Fibroblast of lung (primary cell): ENCODE data around the gene PTRH2.

Experiments used
- CTCF ChIP-seq, 2 donors: IDR thresholded peaks in 1 of 2; conservative IDR thresholded peaks in 1 of 2; 1 replicate in 1 of 2; 2 replicates in 1 of 2; pipeline ENCODE4 v1.5.1; 2011 to 2012; ENCODE audit warnings: low read length in 2 of 2, control low read depth in 1 of 2, inconsistent platforms in 1 of 2, low read depth in 1 of 2, mild to moderate bottlenecking in 1 of 2
- EZH2 ChIP-seq: IDR thresholded peaks from 2 replicates; pipeline ENCODE4 v1.5.1; 2012; ENCODE audit warnings: low read length, control low read depth, mild to moderate bottlenecking; ENCODE audit errors: missing control alignments

- TF ChIP-seq CTCF (conservative IDR thresholded peaks at IDR 0.05 in 1 of 2, IDR thresholded peaks at IDR 0.05 in 1 of 2; ENCODE audit: low read depth in 1 of 2, low read length in 2 of 2): no peak
- no peak for TF ChIP-seq EZH2
These were observed 15.4 kb upstream of the PTRH2 start for GRCh38 chr17:59722623-59723022.
